Mucosa of descending colon (tissue), 3 donors: ENCODE data around the gene ZNF705A. TPM values are rescaled to one million over a fixed set of nuclear protein-coding genes. Genes with fewer than 3 reads are reported as not detected.
"Not testable (repeated sequence)": the region's sequence is repeated elsewhere in the genome, so short reads cannot be mapped to it uniquely, and the experiment has no call there.

Source experiments
- ATAC-seq: fragments of 200-7000 bp; cut with Tn5 transposase; one replicate; pipeline ENCODE4 v1.9.1; 2020; ENCODE audit warnings: mild to moderate bottlenecking, moderate library complexity
- DNase-seq, 3 donors: peaks; one replicate each; pipeline ENCODE4 v3.0.0-alpha.2; 2020
- H3K36me3 ChIP-seq: fragments of 200-600 bp; one replicate; pipeline ENCODE4 v1.8.0; 2021; ENCODE audit warnings: low read depth, mild to moderate bottlenecking
- H3K4me1 ChIP-seq: fragments of 200-600 bp; one replicate; pipeline ENCODE4 v1.8.0; 2021; ENCODE audit warnings: low read depth, mild to moderate bottlenecking
- H3K4me3 ChIP-seq: fragments of 200-600 bp; one replicate; pipeline ENCODE4 v1.8.0; 2021; ENCODE audit warnings: mild to moderate bottlenecking
- H3K9me3 ChIP-seq: fragments of 200-600 bp; one replicate; pipeline ENCODE4 v1.8.0; 2021; ENCODE audit warnings: mild to moderate bottlenecking
- intact Hi-C, 2 donors: fragments of 100-400 bp; cut with DNase I in 1 of 2; cut with micrococcal nuclease in 1 of 2; formaldehyde crosslinking; loops; one replicate each; pipeline versions ENCODE4 v1.11.0 to v1.11.1; 2022; cut with DNase I, micrococcal nuclease
- long read RNA-seq, 2 donors: library from polyadenylated mRNA; unstranded; transcript quantifications; one replicate each; pipeline ENCODE4 v2.0.0, GENCODE V29; 2019 to 2021
- total RNA-seq, 3 donors: library from RNA; stranded (reverse); fragmentation: NEBNext Ultra II Directional in 2 of 3; extraction: Animal tissue kit (Norgen Biotek cat#: 25700) in 2 of 3; gene quantifications; one replicate each; pipeline versions ENCODE4 v1.2.1 to v1.2.4, GENCODE V29; 2021 to 2023
- TF ChIP-seq, protein P1 (sequence below): fragments of 200-600 bp; IDR thresholded peaks from one replicate; pipeline ENCODE4 v1.8.0; 2022; ENCODE audit warnings: antibody characterized with exemption, mild to moderate bottlenecking
- donor health status: DM: no; HTN: no; CAD: no; lungs with moderate emphysema.
- donor health status: DM: no; HTN: no; CAD: no.
- donor health status: DM: no; HTN: yes; CAD: no.

Gene ZNF705A
- total RNA-seq: not detected
- long read RNA-seq, donor 1, partial matches to known transcripts: 0 of 1 reads
- long read RNA-seq, donor 1, other reads (novel, unspliced or antisense): 1 of 1 reads
- long read RNA-seq, donor 2: 0 reads

DNA sequence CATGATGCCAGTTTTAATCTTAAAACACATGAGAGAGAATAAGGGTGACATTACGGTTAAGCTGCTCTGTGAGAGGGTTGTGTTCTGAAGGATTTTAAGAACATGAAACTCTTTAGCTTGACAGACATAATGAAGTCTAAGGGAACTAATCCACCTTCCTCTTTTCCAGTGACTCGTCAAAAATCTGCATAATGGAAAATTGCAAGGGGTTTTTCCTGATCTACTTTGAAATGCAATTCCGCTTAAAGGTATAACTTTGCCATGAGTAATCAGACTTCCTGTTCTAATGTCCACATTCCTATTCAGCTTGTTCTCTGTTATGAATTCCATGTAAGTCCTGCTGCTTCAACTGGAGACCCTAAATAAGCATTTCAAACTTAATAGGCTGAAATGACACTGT lies at the start of gene ZNF705A:
Gene ZNF705A, plus strand, starts transcription at position 171 of the 400 bp plus-strand sequence. CDS start 15,611 bp downstream, outside the sequence.
- TF ChIP-seq, protein P1, sequence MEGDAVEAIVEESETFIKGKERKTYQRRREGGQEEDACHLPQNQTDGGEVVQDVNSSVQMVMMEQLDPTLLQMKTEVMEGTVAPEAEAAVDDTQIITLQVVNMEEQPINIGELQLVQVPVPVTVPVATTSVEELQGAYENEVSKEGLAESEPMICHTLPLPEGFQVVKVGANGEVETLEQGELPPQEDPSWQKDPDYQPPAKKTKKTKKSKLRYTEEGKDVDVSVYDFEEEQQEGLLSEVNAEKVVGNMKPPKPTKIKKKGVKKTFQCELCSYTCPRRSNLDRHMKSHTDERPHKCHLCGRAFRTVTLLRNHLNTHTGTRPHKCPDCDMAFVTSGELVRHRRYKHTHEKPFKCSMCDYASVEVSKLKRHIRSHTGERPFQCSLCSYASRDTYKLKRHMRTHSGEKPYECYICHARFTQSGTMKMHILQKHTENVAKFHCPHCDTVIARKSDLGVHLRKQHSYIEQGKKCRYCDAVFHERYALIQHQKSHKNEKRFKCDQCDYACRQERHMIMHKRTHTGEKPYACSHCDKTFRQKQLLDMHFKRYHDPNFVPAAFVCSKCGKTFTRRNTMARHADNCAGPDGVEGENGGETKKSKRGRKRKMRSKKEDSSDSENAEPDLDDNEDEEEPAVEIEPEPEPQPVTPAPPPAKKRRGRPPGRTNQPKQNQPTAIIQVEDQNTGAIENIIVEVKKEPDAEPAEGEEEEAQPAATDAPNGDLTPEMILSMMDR: no peak
- Histone ChIP-seq H3K4me1 (no peaks in the 10 kb centered on the region), H3K4me3 (no peak within 1 kb of the TSS), H3K36me3 (no peaks in the 10 kb centered on the region), H3K9me3 (no peaks in the 10 kb centered on the region)
- intact Hi-C loops: no loop called here
- no peak for DNase-seq
- ATAC-seq: peak; percentile 11

DNA sequence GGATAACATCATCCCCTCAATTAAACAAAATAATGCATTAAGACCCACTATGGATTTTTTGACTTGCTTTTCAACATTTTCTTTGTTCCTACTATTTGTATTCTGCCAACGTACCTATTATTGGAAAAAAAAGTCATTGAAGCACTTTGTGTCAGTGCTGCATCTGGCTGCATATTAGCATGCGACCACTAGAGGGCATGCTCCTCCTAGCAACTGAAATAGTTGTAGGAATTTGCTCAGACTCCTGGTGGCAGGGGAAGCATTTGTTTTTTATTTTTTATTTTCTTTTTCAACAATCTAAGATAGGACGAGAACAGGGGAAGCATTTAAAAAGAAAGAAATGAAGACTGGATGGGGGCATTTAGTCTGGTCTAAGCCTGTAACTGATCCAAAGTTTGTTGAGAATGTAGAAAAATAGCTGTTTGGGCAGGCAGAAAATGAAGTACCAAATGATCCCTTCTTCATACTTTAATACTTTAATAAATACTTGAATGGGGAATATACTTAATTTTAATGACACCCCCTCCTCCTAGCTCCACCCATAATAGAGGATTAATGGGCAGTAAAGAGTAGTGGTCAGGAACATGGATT lies 47.9 kb upstream of the ZNF705A start:
- peak in 2 of 3 donors; percentile 73 to 87 for DNase-seq
- intact Hi-C loops: no loop called here
- TF ChIP-seq, protein P1: peak; percentile 93
- Histone ChIP-seq H3K4me3 (no peak overlapping the region), H3K36me3 (no peaks in the 10 kb centered on the region), H3K9me3 (peaks cover 7% of the 10 kb centered on the region), H3K4me1 (no peaks in the 10 kb centered on the region)
- peak; percentile 82 for ATAC-seq

DNA sequence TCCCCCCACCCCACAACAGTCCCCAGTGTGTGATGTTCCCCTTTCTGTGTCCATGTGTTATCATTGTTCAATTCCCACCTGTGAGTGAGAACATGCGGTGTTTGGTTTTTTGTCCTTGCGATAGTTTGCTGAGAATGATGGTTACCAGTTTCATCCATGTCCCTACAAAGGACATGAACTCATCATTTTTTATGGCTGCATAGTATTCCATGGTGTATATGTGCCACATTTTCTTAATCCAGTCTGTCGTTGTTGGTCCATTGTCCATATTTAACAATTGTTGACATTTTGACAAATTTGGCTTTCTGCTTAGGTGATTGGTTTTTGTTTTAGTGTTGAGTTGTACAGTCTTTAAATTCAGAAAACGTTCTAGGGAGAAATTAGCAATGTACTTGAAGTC lies 43.7 kb upstream of the ZNF705A start:
- H3K9me3 ChIP-seq, H3K4me1 ChIP-seq, ATAC-seq, DNase-seq, intact Hi-C loops, H3K36me3 ChIP-seq, H3K4me3 ChIP-seq: not testable (repeated sequence)

DNA sequence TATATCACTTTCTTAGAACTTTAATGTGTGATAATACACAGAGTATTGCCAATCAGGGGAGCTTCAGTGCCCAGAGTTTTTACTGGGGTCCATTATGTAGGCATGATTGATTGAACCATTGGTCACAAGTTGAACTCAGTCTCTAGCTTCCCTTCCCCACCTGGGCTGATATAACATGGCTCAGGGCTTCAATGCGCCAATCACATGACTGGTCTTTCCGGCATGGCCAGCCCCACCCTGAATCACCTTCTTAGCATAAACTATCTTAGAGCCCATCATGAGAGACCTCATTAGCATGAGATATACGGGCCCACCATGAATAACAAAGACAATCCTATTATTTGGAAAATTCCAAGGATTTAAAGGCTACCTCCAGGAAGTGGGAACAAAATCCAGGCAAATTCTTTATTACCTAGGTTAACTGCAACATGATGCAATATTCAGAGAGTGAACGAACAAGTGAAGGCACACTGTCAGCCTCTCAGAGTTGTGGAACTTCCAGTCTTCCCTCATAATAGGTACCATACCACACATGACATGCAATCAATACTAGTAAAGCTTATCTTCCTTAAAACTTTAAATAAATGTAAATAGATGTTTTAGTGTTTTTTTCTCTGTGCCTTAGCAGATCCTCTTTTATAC lies 36.6 kb upstream of the ZNF705A start:
- no peak for ATAC-seq
- no peaks in the 10 kb centered on the region for H3K4me1 ChIP-seq
- intact Hi-C loops: no loop called here
- H3K36me3 ChIP-seq: no peaks in the 10 kb centered on the region
- no peak overlapping the region for H3K4me3 ChIP-seq
- TF ChIP-seq, protein P1: no peak
- no peak for DNase-seq
- H3K9me3 ChIP-seq: no peaks in the 10 kb centered on the region

DNA sequence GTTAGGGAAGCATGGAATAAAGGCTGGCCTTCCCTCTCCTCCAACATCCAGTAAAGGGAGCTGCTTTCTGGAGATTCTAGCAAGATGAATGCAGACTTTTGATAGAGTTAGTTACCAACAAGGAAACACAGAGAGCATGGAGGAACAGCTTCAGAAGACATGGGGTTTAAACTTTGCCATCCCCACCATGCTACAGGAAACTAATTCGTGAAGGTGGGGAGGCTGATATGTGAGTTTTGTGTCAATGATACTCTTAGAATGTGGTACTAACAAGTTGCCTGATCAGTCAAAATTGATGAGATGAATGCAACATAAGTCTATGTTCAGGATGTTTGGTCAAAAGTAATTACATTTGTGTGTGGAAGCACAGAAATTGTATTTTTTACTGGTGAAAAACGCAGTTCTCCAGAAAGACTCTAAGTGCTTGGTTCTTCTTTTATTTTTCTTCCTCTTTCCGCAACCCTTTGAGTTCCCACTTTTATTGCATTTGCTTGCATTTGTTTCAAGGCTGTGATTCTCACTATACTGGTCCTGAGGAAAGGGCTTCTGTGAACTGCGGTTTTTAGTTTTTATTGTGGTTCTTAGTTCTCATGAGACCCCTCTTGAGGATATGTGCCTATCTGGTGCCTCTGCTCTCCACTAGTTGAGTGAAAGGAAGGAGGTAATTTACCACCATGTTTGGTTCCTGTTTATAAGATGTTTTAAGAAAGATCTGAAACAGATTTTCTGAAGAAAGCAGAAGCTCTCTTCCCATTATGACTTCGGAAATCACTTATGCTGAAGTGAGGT lies 33.5 kb upstream of the ZNF705A start, which contains the start of gene CLEC4A:
Gene CLEC4A, plus strand, starts transcription at position 494 of the 789 bp plus-strand sequence. Its CDS starts 262 bp downstream, at position 756.
- no peaks in the 10 kb centered on the region for H3K9me3 ChIP-seq
- intact Hi-C loops: no loop called here
- no peak for ATAC-seq
- no peaks in the 10 kb centered on the region for H3K36me3 ChIP-seq
- TF ChIP-seq, protein P1: no peak
- no peak for DNase-seq
- H3K4me3 ChIP-seq: no peak within 1 kb of the TSS
- H3K4me1 ChIP-seq: no peaks in the 10 kb centered on the region
